Loucy (cell line): ENCODE results near the gene MKLN1.

Experiments
- H2AFZ ChIP-seq: fragments of 200-600 bp; sonication (generic); 2 replicates; pipeline ENCODE4 v1.6.0; 2016; ENCODE audit warnings: antibody characterized with exemption, mild to moderate bottlenecking, low read length, moderate library complexity
- H3F3A ChIP-seq: fragments of 200-600 bp; 2 replicates; pipeline ENCODE4 v1.6.0; 2016; ENCODE audit warnings: antibody characterized with exemption, low read depth, mild to moderate bottlenecking
- H3K27me3 ChIP-seq: fragments of 200-600 bp; sonication (generic); 2 replicates; pipeline ENCODE4 v1.6.1; 2014; ENCODE audit warnings: low read length, mild to moderate bottlenecking; ENCODE audit not compliant: insufficient read depth, poor library complexity, severe bottlenecking
- H3K36me3 ChIP-seq: fragments of 200-600 bp; sonication (generic); 2 replicates; pipeline ENCODE4 v1.6.1; 2016; ENCODE audit warnings: low read length; ENCODE audit not compliant: insufficient read depth
- H3K4me1 ChIP-seq: fragments of 200-600 bp; sonication (generic); 2 replicates; pipeline ENCODE4 v1.5.1; 2014; ENCODE audit warnings: low read length, mild to moderate bottlenecking; ENCODE audit not compliant: insufficient read depth, poor library complexity, severe bottlenecking
- H3K4me2 ChIP-seq: fragments of 200-600 bp; sonication (generic); 2 replicates; pipeline ENCODE4 v1.6.0; 2014; ENCODE audit warnings: antibody characterized with exemption, low read length, low read depth, mild to moderate bottlenecking; ENCODE audit not compliant: poor library complexity, severe bottlenecking
- H3K4me3 ChIP-seq: fragments of 200-600 bp; sonication (generic); 2 replicates; pipeline ENCODE4 v1.5.1; 2014; ENCODE audit warnings: low read length, mild to moderate bottlenecking, mixed read lengths; ENCODE audit not compliant: poor library complexity, severe bottlenecking
- H3K79me2 ChIP-seq: fragments of 200-600 bp; sonication (generic); 2 replicates; pipeline ENCODE4 v1.6.1; 2014; ENCODE audit warnings: low read length; ENCODE audit not compliant: insufficient read depth
- H3K9ac ChIP-seq: fragments of 200-600 bp; sonication (generic); 2 replicates; pipeline ENCODE4 v1.6.0; 2014; ENCODE audit warnings: mild to moderate bottlenecking, low read depth, low read length, moderate library complexity; ENCODE audit not compliant: poor library complexity, severe bottlenecking
- H3K9me2 ChIP-seq: fragments of 200-600 bp; sonication (generic); replicated peaks from 2 replicates; pipeline ENCODE4 v1.6.1; 2016; ENCODE audit warnings: low read depth, low read length, mixed read lengths
- H3K9me3 ChIP-seq: fragments of 200-600 bp; sonication (generic); 2 replicates; pipeline ENCODE4 v1.6.1; 2014; ENCODE audit warnings: mild to moderate bottlenecking, antibody characterized with exemption, low read length, low read depth; ENCODE audit not compliant: insufficient read depth
- H4K20me1 ChIP-seq: fragments of 200-600 bp; sonication (generic); 2 replicates; pipeline ENCODE4 v1.6.0; 2014; ENCODE audit warnings: antibody characterized with exemption, low read length, mild to moderate bottlenecking; ENCODE audit not compliant: insufficient read depth, poor library complexity, severe bottlenecking
- CTCF ChIP-seq: fragments of 200-600 bp; sonication (generic); conservative IDR thresholded peaks from 2 replicates; pipeline ENCODE4 v1.5.1; 2014; ENCODE audit warnings: mild to moderate bottlenecking, antibody characterized with exemption, low read length
- EZH2phosphoT487 ChIP-seq: fragments of 200-600 bp; IDR thresholded peaks from 2 replicates; pipeline ENCODE4 v1.6.1; 2018; ENCODE audit warnings: antibody characterized with exemption, mild to moderate bottlenecking, moderate library complexity, borderline replicate concordance

Gene MKLN1

DNA sequence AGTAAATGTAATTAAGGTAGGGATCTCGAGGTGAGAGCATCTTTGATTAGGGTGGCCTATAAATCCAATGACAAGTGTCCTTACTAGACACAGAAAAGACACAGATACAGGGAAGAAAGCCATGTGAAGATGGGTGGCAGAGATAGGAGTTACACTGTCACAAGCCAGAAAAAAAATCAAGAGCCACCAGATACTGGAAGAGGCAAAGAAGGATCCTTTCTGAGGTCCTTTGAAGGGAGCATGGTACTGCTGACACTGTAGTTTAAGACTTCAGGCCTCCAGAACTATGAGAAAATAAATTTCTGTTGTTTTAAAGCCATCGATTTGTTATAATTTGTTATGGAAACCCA, 56.6 kb downstream of the MKLN1 start:
- Histone ChIP-seq H3F3A (no peaks in the 10 kb centered on the region; the same call in 1 of the 2 replicates), H3K27me3 (no peaks in the 10 kb centered on the region), H2AFZ (no peak overlapping the region), H4K20me1 (peaks cover 49% of the 10 kb centered on the region), H3K4me2 (no peak overlapping the region), H3K4me1 (no peaks in the 10 kb centered on the region), H3K4me3 (no peak overlapping the region), H3K36me3 (peaks cover 15% of the 10 kb centered on the region), H3K9me3 (no peaks in the 10 kb centered on the region), H3K79me2 (peaks cover 64% of the 10 kb centered on the region; the same call in 1 of the 2 replicates), H3K9ac (no peak overlapping the region), H3K9me2 (no peaks in the 10 kb centered on the region)
- no peak for TF ChIP-seq EZH2phosphoT487
- no peak for TF ChIP-seq CTCF

GRCh38 chr7:131385039-131385605, 57.4 kb downstream of the MKLN1 start:
- Histone ChIP-seq H3K4me1 (no peaks in the 10 kb centered on the region), H3K4me2 (no peak overlapping the region), H4K20me1 (peaks cover 45% of the 10 kb centered on the region), H3K79me2 (peaks cover 56% of the 10 kb centered on the region; the same call in 1 of the 2 replicates), H3K4me3 (no peak overlapping the region), H3K27me3 (no peaks in the 10 kb centered on the region), H2AFZ (no peak overlapping the region), H3F3A (no peaks in the 10 kb centered on the region; the same call in 1 of the 2 replicates), H3K9me3 (no peaks in the 10 kb centered on the region), H3K36me3 (peaks cover 14% of the 10 kb centered on the region), H3K9ac (no peak overlapping the region), H3K9me2 (no peaks in the 10 kb centered on the region)
- TF ChIP-seq CTCF (no peak), EZH2phosphoT487 (no peak)

- no peak overlapping the region for H3K4me2 ChIP-seq
- peaks cover 25% of the 10 kb centered on the region for H4K20me1 ChIP-seq
- H3F3A ChIP-seq: no peaks in the 10 kb centered on the region; the same call in 1 of the 2 replicates
- no peaks in the 10 kb centered on the region for H3K9me2 ChIP-seq
- H3K79me2 ChIP-seq: peaks cover 38% of the 10 kb centered on the region; the same call in 1 of the 2 replicates
- peaks cover 10% of the 10 kb centered on the region; the same call in 1 of the 2 replicates for H3K36me3 ChIP-seq
- no peaks in the 10 kb centered on the region for H3K27me3 ChIP-seq
- peaks cover 4% of the 10 kb centered on the region for H3K4me1 ChIP-seq
- no peak overlapping the region for H3K9ac ChIP-seq
- H3K9me3 ChIP-seq: no peaks in the 10 kb centered on the region
- no peak overlapping the region for H3K4me3 ChIP-seq
- no peak overlapping the region for H2AFZ ChIP-seq
- no peak for TF ChIP-seq EZH2phosphoT487
- TF ChIP-seq CTCF: no peak
Measured at GRCh38 chr7:131388126-131388525, 60.5 kb downstream of the MKLN1 start.
